ENCODE measurements around the gene KRT80.

GRCh38 chr12:52180971-52181628 lies 10.7 kb downstream of the KRT80 start:
- no peak for TF ChIP-seq POLR2AphosphoS5 (IDR thresholded peaks at IDR 0.05; ENCODE audit: low read depth)
- TF ChIP-seq CTCF (IDR thresholded peaks at IDR 0.05; ENCODE audit: insufficient read depth, low read length): no peak
- TF ChIP-seq REST (IDR thresholded peaks at IDR 0.05; ENCODE audit: insufficient replicate concordance, low read depth): no peak
- TF ChIP-seq GABPA (IDR thresholded peaks at IDR 0.05; ENCODE audit: low read depth): no peak

Measured in HL-60 (cell line).